Loucy (cell line): ENCODE measurements around the gene LRBA.

Experiments used
- CTCF ChIP-seq: fragments of 200-600 bp; sonication (generic); conservative IDR thresholded peaks from 2 replicates; pipeline ENCODE4 v1.5.1; 2014; ENCODE audit warnings: mild to moderate bottlenecking, antibody characterized with exemption, low read length
- EZH2phosphoT487 ChIP-seq: fragments of 200-600 bp; IDR thresholded peaks from 2 replicates; pipeline ENCODE4 v1.6.1; 2018; ENCODE audit warnings: antibody characterized with exemption, mild to moderate bottlenecking, moderate library complexity, borderline replicate concordance

GRCh38 chr4:150224896-150225591, 790.0 kb downstream of the LRBA start:
- TF ChIP-seq CTCF = no peak
- no peak for TF ChIP-seq EZH2phosphoT487
